ENCODE data around the gene SKI. TPM values are rescaled to one million over a fixed set of nuclear protein-coding genes. Genes with fewer than 3 reads are reported as not detected.

The SKI gene
- total RNA-seq, 6 donors from 2014 or later = 57.3 to 108 (median 96.9) TPM

DNA sequence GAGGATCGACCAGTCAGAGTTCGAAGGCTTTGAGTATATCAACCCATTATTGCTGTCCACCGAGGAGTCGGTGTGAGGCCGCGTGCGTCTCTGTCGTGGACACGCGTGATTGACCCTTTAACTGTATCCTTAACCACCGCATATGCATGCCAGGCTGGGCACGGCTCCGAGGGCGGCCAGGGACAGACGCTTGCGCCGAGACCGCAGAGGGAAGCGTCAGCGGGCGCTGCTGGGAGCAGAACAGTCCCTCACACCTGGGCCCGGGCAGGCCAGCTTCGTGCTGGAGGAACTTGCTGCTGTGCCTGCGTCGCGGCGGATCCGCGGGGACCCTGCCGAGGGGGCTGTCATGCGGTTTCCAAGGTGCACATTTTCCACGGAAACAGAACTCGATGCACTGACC lies 43.2 kb upstream of the SKI start:
- ATAC-seq (ENCODE audit: low FRiP score in 2 of 2) (no peak), DNase-seq (peak in 1 of 2 donors; percentile 83)
- H3K36me3 ChIP-seq = peaks cover 0 to 44% (median 14%) of the 10 kb centered on the region in 4 donors
- H3K4me1 ChIP-seq = peaks cover 2 to 11% (median 6%) of the 10 kb centered on the region in 4 donors
- H3K27me3 ChIP-seq = no peaks in the 10 kb centered on the region
- H3K27ac ChIP-seq = no peak overlapping the region
- 97% methylated on average over 13 to 33 of the region's 33 CpGs for WGBS, 2 donors
- TF ChIP-seq POLR2AphosphoS5 (IDR thresholded peaks at IDR 0.05) (no peak), EP300 (IDR thresholded peaks at IDR 0.05) (no peak), POLR2A (IDR thresholded peaks at IDR 0.05) (no peak)
- TF ChIP-seq, protein P1, sequence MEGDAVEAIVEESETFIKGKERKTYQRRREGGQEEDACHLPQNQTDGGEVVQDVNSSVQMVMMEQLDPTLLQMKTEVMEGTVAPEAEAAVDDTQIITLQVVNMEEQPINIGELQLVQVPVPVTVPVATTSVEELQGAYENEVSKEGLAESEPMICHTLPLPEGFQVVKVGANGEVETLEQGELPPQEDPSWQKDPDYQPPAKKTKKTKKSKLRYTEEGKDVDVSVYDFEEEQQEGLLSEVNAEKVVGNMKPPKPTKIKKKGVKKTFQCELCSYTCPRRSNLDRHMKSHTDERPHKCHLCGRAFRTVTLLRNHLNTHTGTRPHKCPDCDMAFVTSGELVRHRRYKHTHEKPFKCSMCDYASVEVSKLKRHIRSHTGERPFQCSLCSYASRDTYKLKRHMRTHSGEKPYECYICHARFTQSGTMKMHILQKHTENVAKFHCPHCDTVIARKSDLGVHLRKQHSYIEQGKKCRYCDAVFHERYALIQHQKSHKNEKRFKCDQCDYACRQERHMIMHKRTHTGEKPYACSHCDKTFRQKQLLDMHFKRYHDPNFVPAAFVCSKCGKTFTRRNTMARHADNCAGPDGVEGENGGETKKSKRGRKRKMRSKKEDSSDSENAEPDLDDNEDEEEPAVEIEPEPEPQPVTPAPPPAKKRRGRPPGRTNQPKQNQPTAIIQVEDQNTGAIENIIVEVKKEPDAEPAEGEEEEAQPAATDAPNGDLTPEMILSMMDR (IDR thresholded peaks at IDR 0.05) = no peak
- H3K4me3 ChIP-seq = no peak overlapping the region
- H3K9me3 ChIP-seq = no peaks in the 10 kb centered on the region

DNA sequence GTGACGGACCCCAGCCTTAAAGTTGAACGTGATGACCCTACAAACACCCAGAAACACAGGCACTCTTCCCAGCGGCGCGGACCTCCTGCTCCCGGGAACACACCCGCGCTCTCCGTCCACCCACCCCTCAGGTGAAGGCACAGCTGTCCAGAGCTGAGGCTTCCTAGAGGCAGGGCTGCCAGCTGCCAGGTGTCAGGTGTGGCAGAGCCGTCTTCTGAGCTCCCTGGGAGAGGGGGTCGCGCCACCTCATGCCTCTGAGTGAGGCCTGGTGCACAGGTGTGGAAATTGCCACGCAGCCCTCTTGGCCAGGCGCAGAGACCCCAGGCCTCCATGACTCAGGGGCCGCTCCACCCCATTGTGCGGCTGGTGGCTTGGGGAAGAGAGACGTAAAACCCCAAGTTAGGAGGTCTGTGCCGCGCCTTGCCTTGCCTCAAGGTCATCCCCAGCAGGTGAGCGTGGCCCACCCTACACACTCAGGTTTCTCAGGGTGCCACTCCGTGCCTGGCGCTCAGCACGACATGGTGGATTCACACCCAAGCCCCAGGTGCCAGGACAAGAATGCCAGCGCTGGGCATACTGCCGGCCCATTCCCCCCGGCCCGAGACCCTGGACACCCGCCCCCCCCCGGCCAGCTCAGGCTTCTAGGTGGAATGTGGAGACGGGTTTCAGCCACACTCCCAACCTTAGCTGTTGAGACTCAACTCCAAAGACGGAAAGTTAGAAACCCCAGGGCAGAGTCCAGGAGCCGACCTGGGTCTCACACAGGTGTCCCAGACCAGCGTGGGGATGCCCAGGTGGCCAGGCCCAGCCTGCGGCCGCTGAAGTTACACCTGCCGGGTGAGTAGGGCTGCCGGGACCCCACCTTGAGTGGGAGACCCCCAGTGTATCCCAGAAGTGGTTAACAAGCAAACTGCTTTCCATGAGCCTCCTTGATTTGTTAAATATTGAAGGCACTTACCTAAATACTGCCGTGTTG lies 42.0 kb upstream of the SKI start:
- peak in 1 of 2 donors; percentile 63 for DNase-seq

DNA sequence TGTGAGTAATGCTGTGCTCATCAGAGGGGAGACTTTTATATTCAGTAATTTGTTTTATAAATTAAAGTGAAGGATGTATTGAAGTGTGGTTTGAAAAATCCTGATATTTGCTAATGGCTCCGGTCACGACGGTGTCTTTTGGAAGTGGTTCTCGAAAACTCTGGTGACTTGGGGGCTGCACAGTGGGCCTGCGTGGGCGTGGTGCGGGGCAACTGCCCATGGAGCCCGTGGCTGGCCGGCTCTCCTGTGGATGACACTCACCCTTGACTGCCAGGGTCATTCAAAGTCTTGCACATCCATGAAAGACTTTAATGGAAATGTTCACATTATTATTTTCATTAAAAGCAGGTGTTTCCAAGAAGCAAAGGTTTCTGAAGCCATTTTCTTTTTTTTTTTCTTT lies 41.2 kb upstream of the SKI start:
- ATAC-seq (ENCODE audit: low FRiP score in 2 of 2) (no peak), DNase-seq (peak in 1 of 2 donors; percentile 73)
- Histone ChIP-seq H3K36me3 (peaks cover 0 to 30% (median 10%) of the 10 kb centered on the region in 4 donors), H3K27me3 (no peaks in the 10 kb centered on the region), H3K4me3 (no peak overlapping the region), H3K9me3 (no peaks in the 10 kb centered on the region), H3K27ac (no peak overlapping the region), H3K4me1 (peaks cover 22 to 29% (median 25%) of the 10 kb centered on the region in 4 donors)
- WGBS, 2 donors = 90 to 92% methylated on average over 9 of the region's 9 CpGs
- no peak for TF ChIP-seq POLR2A (IDR thresholded peaks at IDR 0.05)
- no peak for TF ChIP-seq POLR2AphosphoS5 (IDR thresholded peaks at IDR 0.05)
- TF ChIP-seq, protein P1 (IDR thresholded peaks at IDR 0.05) = no peak
- TF ChIP-seq EP300 (IDR thresholded peaks at IDR 0.05) = no peak

More for the DNA sequence above, 42.0 kb upstream of the SKI start:
- H3K4me1 ChIP-seq = peaks cover 15 to 23% (median 18%) of the 10 kb centered on the region in 4 donors
- no peak overlapping the region for H3K4me3 ChIP-seq
- peaks cover 0 to 32% (median 10%) of the 10 kb centered on the region in 4 donors for H3K36me3 ChIP-seq
- WGBS, 2 donors = 90 to 95% methylated on average over 20 to 38 of the region's 38 CpGs
- no peaks in the 10 kb centered on the region for H3K27me3 ChIP-seq
- H3K9me3 ChIP-seq = no peaks in the 10 kb centered on the region
- H3K27ac ChIP-seq = no peak overlapping the region
- no peak for ATAC-seq (ENCODE audit: low FRiP score in 2 of 2)
- TF ChIP-seq, protein P1 (IDR thresholded peaks at IDR 0.05) = no peak
- TF ChIP-seq POLR2AphosphoS5 (IDR thresholded peaks at IDR 0.05) (no peak), POLR2A (IDR thresholded peaks at IDR 0.05) (no peak), EP300 (IDR thresholded peaks at IDR 0.05) (no peak)

DNA sequence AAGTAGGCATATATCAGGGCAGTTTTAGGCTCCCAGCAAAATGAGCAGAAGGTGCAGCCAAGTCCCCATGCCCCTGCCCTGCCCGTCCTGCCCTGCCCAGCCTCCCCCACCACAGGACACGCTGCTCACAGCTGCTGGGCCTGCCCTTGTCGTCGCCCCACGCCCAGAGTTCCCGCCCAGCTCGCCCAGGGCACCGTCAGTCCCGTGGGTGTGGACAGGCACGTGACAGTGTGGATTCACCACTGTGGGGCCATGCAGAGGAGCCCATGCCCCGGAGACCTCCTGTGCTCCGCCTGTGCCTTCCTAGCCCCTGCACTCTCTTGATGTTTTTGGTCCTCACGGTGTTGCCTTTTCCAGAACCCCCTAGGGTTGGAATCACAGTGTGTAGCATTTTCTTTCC lies 40.5 kb upstream of the SKI start:
- Histone ChIP-seq H3K27me3 (no peaks in the 10 kb centered on the region), H3K27ac (no peak overlapping the region), H3K4me3 (no peak overlapping the region), H3K9me3 (no peaks in the 10 kb centered on the region), H3K4me1 (peaks cover 27 to 37% (median 30%) of the 10 kb centered on the region in 4 donors), H3K36me3 (peaks cover 0 to 30% (median 10%) of the 10 kb centered on the region in 4 donors)
- whole genome bisulfite sequencing, 2 donors = 83 to 84% methylated on average over 12 to 13 of the region's 13 CpGs
- TF ChIP-seq, protein P1 (IDR thresholded peaks at IDR 0.05) = no peak
- no peak for TF ChIP-seq POLR2A (IDR thresholded peaks at IDR 0.05)
- no peak for TF ChIP-seq EP300 (IDR thresholded peaks at IDR 0.05)
- DNase-seq (peak in 1 of 2 donors; percentile 79), ATAC-seq (ENCODE audit: low FRiP score in 2 of 2) (no peak)

Measured in upper lobe of left lung (tissue), 6 donors.